ENCODE results near the gene SPRR3.

Gene SPRR3

DNA sequence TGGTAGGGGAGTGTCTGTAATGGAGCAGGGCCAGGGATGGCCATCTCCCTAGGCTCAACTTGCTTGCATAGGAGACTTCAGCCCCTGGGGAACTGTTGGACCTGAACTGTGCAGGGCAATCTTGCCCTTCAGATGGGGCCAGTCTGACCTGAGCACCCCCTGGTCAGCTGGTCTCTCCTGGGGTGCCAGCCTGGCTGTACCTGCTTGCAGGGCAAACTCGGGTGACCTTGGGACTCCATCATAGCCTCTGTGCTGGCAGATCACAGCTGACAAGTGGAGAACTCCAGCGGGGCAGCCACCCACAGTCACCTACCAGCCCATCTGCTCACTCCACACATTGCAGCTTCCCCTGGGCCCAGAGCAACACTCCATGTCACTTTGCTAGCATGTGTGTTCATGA lies 47.7 kb downstream of the SPRR3 start:
- FAIRE-seq (no peak), DNase-seq (ENCODE audit: low spot score) (no peak)

All from RCC 7860 (cell line).